DMS114 treated with DMSO at 0.1 percent for 48 hours (cell line): ENCODE results near the gene DNAH3.
"Not testable (repeated sequence)": the region's sequence is repeated elsewhere in the genome, so short reads cannot be mapped to it uniquely, and the experiment has no call there.

Experiments
- DNase-seq: peaks from one replicate; lab custom pipeline; 2025; ENCODE audit not compliant: unreplicated experiment; lab: John Stamatoyannopoulos, UW

DNAH3 gene

GRCh38 chr16:21023509-21024202 is 127.0 kb downstream of the DNAH3 start:
- DNase-seq = no peak

DNA sequence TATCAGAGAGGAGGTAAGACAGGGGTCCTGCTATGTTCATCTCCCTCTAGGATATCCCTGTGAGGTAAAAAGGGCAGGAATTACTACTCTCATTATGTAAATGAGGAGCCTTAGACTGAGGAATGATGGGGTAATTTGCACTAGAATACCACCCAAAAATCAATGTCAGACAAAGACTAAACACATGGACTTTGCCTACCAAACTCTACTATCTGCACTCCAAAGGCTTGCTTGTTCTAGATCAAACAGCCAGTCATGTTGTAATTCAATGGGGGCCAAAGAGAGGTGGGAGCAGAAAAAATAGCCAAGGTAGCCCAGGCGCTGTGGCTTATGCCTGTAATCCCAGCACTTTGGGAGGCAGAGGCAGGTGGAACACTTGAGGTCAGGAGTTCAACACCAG is 129.3 kb downstream of the DNAH3 start:
- no peak for DNase-seq

GRCh38 chr16:21009815-21010214 is 140.8 kb downstream of the DNAH3 start:
- no peak for DNase-seq

DNA sequence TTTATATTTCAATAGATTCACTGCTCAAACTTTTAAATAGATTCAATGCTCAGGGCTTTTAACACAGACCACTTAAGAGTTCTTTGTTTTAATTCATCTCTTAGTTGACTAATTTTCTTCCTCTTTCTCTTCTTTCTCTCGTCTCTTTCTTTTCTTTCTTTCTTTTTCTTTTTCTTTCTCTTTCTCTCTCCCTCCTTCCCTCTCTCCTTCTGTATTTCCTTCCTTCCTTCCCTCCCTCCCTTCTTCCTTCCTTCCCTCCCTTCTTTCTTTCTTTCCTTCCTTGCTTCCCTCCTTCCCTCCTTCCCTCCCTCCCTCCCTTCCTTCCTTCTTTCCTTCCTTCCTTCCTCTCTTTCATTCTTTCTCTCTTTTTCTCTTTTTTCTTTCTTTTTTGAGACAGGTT is 145.6 kb downstream of the DNAH3 start:
- no peak for DNase-seq

DNA sequence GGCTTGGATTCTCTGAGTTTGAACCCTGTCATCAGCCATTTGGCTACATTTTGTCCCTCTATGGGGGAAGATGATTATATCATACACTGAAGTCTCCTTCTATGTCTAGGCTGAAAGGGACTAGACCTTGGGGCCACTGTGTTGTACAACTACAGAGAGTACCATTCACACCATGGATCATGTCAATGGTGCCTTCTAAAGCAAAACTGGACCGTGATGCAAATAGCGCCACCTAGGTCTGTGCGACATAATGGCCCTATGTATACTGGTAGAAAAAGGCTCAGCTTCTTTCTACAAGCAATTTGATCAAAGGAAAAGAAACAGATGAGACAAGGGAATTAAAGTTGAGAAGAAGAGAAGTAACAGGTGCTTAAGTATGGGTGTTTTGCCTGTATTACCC is 149.4 kb downstream of the DNAH3 start:
- DNase-seq = no peak

DNA sequence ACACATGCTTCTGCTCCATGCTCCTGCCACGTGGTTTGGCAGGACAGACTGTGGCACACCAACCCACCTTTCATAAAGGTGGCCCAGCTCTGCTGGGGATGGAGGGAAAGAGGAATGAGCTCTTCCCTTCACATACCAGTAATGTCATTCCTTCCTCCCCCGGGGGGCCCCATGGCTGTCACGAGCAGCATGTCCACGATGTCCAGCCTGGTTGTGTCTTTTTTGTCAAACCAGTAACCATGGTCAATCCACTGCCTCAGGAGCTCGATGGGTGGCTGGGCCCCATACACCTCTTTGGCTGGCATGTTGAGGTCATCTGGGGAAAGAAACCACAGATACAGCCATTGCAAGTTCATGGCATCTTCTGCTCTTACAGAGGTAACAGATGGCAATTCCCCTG is 153.5 kb downstream of the DNAH3 start:
- no peak for DNase-seq

DNA sequence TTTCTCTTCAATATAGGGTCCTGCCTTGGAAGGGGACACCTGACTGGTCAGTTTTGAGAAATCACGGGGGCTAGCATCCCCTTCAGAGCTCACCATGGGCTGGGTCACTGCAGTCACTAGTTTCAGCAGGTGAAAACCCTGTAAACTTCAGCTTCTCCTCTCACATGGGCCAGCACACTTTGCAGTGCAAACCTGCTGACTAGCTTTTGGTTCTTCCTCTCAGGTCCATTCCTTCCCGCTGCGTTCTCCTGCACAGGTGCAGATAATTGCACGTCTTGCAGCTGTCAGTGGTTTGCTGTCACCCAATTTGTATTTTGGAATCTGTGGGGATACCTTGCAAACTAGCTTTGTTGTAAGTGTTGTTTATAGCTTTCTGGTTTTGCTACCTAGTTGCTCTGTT is 154.9 kb downstream of the DNAH3 start:
- DNase-seq = no peak

DNA sequence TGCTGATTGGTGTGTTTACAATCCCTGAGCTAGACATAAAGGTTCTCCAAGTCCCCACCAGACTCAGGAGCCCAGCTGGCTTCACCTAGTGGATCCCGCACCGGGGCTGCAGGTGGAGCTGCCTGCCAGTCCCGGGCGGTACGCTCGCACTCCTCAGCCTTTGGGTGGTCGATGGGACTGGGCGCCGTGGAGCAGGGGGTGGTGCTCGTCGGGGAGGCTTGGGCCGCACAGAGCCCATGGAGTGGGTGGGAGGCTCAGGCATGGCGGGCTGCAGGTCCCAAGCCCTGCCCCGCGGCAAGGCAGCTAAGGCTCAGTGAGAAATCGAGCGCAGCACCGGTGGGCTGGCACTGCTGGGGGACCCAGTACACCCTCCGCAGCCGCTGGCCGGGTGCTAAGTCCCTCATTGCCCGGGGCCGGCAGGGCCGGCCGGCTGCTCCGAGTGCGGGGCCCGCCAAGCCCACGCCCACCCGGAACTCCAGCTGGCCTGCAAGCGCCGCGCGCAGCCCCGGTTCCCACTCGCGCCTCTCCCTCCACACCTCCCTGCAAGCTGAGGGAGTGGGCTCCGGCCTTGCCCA is 161.1 kb downstream of the DNAH3 start:
- DNase-seq = not testable (repeated sequence)

GRCh38 chr16:20987049-20987448 is 163.6 kb downstream of the DNAH3 start:
- no peak for DNase-seq

DNA sequence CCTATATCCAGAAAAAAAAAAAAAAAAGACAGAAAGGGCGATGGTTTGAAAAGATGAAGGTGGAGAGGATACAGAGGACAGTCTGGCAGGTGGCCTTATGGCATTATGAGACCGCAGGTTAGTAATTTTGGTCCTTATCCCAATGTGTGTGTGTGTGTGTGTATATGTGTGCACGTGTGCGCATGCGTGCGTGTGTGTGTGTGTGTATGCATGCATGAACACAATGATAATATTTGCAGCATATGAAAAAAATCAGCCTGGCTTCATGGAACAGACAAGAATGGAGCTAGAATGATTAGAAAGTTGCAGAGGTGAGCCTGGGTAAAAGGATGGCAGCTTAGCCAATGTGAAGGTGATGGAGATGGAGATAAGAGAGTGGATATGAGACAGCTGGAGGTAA is 166.6 kb downstream of the DNAH3 start:
- DNase-seq = no peak

GRCh38 chr16:20976576-20976975 is 174.1 kb downstream of the DNAH3 start:
- DNase-seq = no peak

DNA sequence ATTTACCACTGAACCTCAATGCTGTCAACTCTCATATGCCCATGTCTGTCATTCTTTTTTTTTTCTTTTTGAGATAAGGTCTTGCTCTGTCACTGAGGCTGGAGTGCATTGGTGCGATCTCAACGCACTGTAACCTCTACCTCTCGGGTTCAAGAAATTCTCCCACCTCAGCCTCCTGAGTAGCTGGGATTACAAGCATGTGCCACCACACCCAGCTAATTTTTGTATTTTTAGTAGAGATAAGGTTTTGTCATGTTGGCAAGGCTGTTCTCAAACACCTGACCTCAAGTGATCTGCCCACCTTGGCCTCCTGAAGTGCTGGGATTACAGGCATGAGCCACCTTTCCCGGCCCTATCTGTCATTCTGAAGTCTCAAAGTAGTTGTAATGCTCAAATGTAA is 177.4 kb downstream of the DNAH3 start:
- DNase-seq = not testable (repeated sequence)

GRCh38 chr16:20971401-20971800 is 179.2 kb downstream of the DNAH3 start:
- DNase-seq = no peak

GRCh38 chr16:20969386-20969785 is 181.3 kb downstream of the DNAH3 start:
- DNase-seq = no peak

- DNase-seq = no peak
Observed at GRCh38 chr16:20968765-20969164, 181.9 kb downstream of the DNAH3 start.

DNA sequence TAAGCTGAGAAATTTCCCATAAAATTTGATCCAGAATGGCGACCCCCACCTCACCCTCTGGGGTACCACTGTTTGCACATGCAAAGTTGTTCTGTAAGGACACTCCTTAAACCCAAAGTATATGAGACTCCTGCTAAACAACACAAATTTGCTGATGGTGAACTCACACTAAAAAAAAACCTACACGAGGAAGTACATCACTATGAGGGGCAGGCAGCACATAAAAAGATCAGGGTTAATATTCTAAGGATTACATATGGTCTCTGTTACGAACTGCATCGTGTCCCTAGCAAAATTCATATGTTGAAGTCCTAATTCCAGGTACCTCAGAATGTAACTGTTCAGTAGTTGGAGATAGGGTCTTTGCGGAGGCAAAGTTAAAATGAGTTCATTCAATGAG is 189.7 kb downstream of the DNAH3 start:
- DNase-seq = no peak

- DNase-seq = no peak
Observed at GRCh38 chr16:20957153-20957552, 193.5 kb downstream of the DNAH3 start.

DNA sequence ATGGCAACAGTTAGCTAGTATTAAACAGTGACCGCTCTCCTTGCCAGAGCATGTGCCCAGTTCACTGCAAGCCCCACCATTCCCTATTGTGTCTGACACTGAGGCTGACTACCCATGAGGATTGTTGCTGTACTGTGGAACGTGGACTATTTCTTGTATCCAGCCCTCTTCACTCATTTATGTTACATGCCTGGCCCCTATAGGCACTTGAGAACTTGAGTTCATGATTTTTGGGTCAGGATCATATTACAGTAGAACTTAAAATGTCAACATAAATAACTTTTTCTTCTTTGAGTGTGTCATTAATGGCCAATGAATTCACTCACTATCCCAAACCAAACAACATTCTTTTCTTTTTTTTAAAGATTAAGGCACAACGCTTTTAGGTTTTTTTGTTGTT is 194.3 kb downstream of the DNAH3 start:
- no peak for DNase-seq

DNA sequence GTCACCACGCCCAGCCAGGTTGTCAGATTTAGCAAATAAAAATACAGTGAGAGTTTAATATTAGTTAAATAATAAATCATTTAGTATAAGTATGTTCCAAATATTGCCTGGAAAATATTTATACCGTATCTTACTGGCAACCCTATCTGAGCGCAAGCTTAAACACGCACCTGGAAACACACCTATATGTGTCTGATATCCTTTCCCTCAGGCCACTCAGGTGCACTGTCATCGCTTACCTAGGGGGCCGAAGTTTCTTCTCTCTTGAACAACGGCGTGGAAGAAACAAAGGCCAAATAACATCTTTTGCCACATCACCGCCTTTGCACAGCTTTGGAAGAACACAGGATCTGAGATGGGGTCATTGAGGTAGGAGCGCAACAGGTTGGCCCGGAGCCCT is 196.1 kb downstream of the DNAH3 start:
- DNase-seq = no peak

- DNase-seq = no peak
Observed at GRCh38 chr16:20952139-20952920, 198.3 kb downstream of the DNAH3 start.

- no peak for DNase-seq
Observed at GRCh38 chr16:20950294-20950693, 200.4 kb downstream of the DNAH3 start.

DNA sequence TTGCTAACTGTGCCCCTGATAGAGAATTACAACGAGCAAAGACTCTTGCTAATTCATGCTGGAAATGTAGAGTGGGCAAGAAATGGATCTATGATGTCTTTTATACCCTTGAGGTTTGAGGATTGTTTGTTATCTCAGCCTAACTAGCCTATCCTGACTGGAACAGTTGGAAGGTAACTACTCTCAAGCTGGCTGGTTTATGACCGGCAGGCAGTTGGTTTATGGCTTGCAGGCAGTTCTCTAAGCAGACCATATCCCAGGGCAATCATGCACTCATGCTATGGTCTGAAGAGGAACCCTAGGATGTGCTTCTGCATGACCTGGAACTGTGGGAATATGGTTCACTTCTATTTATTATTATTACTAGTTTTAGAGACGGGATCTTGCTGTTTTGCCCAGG is 201.0 kb downstream of the DNAH3 start:
- DNase-seq = no peak
